ENCODE measurements around the gene ITGB2. TPM values are rescaled to one million over a fixed set of nuclear protein-coding genes. Genes with fewer than 3 reads are reported as not detected.

ITGB2 gene
- total RNA-seq, 1 experiment from 2014 or later, result 1.5 TPM

DNA sequence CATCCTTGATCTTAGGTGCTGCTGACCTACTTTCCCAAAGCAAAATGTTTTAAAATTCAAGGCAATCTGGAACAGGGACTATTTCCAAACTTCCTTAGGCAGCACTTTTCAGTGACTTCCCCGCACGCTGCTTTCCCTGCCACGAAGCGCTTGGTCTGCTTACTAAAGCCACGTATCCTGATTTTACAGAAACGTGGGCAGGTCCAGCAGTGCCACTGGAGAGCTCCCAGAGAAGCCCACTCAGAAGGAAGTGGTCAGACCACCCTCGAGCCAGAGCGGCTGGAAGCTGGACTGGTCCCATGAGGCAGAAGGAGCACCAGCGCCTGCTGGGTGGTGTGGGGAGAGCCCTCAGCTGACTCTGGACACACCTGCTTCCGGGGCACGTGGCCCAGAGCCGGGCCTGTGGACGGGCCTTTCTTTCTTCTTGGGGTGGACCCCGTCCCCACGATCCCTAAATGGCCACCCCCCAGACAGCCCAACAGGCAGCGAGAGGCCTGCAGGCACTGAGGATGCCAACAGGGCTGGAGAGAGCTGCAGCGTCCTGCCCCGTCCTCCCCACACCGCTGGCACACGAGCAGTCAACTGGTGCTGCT, 70.4 kb downstream of the ITGB2 start (continued):
- TF ChIP-seq, protein P1, sequence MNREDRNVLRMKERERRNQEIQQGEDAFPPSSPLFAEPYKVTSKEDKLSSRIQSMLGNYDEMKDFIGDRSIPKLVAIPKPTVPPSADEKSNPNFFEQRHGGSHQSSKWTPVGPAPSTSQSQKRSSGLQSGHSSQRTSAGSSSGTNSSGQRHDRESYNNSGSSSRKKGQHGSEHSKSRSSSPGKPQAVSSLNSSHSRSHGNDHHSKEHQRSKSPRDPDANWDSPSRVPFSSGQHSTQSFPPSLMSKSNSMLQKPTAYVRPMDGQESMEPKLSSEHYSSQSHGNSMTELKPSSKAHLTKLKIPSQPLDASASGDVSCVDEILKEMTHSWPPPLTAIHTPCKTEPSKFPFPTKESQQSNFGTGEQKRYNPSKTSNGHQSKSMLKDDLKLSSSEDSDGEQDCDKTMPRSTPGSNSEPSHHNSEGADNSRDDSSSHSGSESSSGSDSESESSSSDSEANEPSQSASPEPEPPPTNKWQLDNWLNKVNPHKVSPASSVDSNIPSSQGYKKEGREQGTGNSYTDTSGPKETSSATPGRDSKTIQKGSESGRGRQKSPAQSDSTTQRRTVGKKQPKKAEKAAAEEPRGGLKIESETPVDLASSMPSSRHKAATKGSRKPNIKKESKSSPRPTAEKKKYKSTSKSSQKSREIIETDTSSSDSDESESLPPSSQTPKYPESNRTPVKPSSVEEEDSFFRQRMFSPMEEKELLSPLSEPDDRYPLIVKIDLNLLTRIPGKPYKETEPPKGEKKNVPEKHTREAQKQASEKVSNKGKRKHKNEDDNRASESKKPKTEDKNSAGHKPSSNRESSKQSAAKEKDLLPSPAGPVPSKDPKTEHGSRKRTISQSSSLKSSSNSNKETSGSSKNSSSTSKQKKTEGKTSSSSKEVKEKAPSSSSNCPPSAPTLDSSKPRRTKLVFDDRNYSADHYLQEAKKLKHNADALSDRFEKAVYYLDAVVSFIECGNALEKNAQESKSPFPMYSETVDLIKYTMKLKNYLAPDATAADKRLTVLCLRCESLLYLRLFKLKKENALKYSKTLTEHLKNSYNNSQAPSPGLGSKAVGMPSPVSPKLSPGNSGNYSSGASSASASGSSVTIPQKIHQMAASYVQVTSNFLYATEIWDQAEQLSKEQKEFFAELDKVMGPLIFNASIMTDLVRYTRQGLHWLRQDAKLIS (CRISPR knock-in tag; IDR thresholded peaks at IDR 0.05; ENCODE audit: borderline replicate concordance), result no peak
- no peak for TF ChIP-seq NR1H2 (CRISPR knock-in tag; IDR thresholded peaks at IDR 0.05)
- TF ChIP-seq ATF1 (CRISPR knock-in tag; IDR thresholded peaks at IDR 0.05), result no peak
- TF ChIP-seq GABPB1 (CRISPR knock-in tag; IDR thresholded peaks at IDR 0.05), result no peak
- TF ChIP-seq ZNF263 (CRISPR knock-in tag; IDR thresholded peaks at IDR 0.05; ENCODE audit: low read depth), result no peak
- no peak for TF ChIP-seq ELF4 (CRISPR knock-in tag; IDR thresholded peaks at IDR 0.05; ENCODE audit: low read depth)

DNA sequence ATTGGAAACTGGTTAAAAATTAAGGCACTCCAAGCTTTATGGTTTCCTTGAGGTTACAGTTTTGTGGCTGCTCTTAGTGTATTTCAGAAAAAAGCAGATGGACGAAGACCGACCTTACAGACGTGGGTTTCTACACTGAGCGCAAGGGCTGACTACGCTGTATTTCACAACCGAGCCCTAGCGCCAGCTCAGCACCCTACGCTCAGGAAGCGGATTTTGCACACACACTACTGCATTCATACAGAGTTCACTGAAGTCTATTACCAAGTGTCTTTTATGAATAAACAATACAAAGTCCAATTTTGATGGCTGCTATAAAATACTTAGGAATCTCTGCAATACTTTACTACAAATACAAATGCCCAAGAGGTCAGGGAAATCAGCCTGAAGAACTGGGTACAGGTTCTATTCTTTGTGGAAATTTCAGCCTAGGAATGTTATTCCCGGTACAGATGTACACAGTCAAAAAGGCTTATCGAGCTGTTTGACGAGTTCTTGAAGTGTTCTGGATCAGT, 71.0 kb downstream of the ITGB2 start:
- DNase-seq (ENCODE audit: low spot score) (no peak), ATAC-seq (no peak)
- no peak for TF ChIP-seq OVOL2 (CRISPR knock-in tag; IDR thresholded peaks at IDR 0.05; ENCODE audit: borderline replicate concordance)
- ChIA-PET POLR2A (no interaction called here), CTCF (no interaction called here)
- Mint-ChIP-seq H3K27ac (no peak overlapping the region), H3K27me3 (ENCODE audit: low read depth) (no peaks in the 10 kb centered on the region), H3K9me3 (no peaks in the 10 kb centered on the region), H3K36me3 (peaks cover 41% of the 10 kb centered on the region), H3K4me3 (no peak overlapping the region), H3K4me1 (peaks cover 8% of the 10 kb centered on the region)

DNA sequence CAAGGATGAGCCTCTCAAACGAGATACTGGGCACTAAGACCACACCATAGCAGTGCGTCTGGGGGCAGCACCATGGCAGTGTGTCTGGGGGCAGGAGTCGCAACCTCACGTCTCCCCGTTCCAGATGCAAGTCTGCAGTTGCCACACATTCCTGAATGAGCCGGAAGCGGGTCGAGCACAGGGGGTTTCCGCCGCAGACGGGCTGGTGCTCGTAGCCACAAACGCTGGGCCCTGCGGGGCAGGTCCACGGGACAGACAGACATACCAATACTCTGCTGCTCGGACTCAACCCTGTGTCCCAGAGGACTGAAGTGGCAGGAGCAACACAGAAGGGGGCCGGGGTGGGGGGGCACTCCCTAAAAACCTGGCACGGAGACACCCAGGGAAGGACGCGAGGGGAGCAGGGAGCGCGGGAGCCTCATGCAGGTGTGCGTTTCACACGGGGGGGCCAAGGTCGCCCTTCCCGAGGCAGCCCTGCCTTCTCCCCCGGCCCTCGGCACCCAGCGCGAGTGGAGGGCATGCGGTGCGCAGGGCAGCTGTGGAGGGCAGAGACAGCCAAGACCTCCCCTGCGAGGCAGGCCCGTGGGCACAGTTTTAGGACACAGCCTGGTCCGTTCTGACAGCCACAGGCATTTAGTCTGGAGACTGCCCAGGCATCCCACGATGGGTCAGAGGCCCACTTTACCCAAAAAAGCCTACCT, 71.7 kb downstream of the ITGB2 start:
- no peaks in the 10 kb centered on the region for H3K9me3 Mint-ChIP-seq
- CTCF ChIA-PET, result no interaction called here
- no peak for ATAC-seq
- POLR2A ChIA-PET, result no interaction called here
- TF ChIP-seq TEAD1 (CRISPR knock-in tag; IDR thresholded peaks at IDR 0.05) (no peak), SMAD4 (CRISPR knock-in tag; IDR thresholded peaks at IDR 0.05) (no peak)
- H3K27me3 Mint-ChIP-seq (ENCODE audit: low read depth), result no peaks in the 10 kb centered on the region
- peaks cover 34% of the 10 kb centered on the region for H3K36me3 Mint-ChIP-seq
- H3K4me3 Mint-ChIP-seq, result no peak overlapping the region
- no peak overlapping the region for H3K27ac Mint-ChIP-seq
- DNase-seq (ENCODE audit: low spot score), result no peak
- H3K4me1 Mint-ChIP-seq, result peaks cover 13% of the 10 kb centered on the region

DNA sequence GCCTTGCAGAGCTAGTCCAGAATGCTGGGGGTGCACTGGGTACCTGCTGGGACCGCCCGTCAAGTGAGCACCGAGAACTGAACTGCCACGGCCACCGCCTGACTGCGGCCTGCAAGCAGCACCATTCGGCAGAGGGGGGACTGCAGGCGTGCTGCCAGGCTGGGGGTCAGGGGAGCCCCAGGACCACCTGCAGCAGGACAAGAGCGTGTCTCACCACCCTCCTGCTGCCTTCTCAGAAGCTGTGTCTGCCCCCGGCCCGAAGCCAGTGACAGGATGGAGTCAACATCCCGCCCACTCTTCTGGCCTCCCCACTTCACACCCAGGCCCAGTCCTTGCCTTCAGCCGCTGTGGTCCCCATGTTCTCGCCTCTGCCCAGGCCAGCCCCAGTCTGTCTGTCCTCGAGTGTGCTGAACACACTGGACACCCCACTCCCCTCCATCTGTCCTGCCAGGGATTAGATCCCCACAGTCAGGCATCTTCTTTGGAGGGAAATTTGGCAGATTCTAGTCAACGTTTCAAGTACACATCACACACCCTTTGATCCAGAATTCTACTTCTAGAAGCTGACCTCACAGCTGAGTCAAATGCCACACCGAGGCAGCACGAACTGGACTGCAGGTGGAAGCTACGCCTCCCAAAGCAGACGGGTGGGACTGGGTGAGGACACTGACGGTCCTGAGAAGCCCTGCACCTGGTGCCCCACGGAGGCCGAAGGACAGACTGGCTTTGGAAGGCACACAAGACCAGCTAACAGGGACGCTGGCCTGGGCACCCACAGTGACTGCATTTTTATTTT, 73.2 kb downstream of the ITGB2 start:
- Mint-ChIP-seq H3K9me3 (no peaks in the 10 kb centered on the region), H3K4me3 (no peak overlapping the region), H3K27ac (no peak overlapping the region), H3K27me3 (ENCODE audit: low read depth) (no peaks in the 10 kb centered on the region), H3K4me1 (peaks cover 13% of the 10 kb centered on the region), H3K36me3 (peaks cover 32% of the 10 kb centered on the region)
- CTCF ChIA-PET, result no interaction called here
- DNase-seq (ENCODE audit: low spot score) (no peak), ATAC-seq (no peak)
- POLR2A ChIA-PET, result no interaction called here
- TF ChIP-seq, protein P2, sequence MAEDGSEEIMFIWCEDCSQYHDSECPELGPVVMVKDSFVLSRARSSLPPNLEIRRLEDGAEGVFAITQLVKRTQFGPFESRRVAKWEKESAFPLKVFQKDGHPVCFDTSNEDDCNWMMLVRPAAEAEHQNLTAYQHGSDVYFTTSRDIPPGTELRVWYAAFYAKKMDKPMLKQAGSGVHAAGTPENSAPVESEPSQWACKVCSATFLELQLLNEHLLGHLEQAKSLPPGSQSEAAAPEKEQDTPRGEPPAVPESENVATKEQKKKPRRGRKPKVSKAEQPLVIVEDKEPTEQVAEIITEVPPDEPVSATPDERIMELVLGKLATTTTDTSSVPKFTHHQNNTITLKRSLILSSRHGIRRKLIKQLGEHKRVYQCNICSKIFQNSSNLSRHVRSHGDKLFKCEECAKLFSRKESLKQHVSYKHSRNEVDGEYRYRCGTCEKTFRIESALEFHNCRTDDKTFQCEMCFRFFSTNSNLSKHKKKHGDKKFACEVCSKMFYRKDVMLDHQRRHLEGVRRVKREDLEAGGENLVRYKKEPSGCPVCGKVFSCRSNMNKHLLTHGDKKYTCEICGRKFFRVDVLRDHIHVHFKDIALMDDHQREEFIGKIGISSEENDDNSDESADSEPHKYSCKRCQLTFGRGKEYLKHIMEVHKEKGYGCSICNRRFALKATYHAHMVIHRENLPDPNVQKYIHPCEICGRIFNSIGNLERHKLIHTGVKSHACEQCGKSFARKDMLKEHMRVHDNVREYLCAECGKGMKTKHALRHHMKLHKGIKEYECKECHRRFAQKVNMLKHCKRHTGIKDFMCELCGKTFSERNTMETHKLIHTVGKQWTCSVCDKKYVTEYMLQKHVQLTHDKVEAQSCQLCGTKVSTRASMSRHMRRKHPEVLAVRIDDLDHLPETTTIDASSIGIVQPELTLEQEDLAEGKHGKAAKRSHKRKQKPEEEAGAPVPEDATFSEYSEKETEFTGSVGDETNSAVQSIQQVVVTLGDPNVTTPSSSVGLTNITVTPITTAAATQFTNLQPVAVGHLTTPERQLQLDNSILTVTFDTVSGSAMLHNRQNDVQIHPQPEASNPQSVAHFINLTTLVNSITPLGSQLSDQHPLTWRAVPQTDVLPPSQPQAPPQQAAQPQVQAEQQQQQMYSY (CRISPR knock-in tag; IDR thresholded peaks at IDR 0.05), result no peak
- TF ChIP-seq, protein P3, sequence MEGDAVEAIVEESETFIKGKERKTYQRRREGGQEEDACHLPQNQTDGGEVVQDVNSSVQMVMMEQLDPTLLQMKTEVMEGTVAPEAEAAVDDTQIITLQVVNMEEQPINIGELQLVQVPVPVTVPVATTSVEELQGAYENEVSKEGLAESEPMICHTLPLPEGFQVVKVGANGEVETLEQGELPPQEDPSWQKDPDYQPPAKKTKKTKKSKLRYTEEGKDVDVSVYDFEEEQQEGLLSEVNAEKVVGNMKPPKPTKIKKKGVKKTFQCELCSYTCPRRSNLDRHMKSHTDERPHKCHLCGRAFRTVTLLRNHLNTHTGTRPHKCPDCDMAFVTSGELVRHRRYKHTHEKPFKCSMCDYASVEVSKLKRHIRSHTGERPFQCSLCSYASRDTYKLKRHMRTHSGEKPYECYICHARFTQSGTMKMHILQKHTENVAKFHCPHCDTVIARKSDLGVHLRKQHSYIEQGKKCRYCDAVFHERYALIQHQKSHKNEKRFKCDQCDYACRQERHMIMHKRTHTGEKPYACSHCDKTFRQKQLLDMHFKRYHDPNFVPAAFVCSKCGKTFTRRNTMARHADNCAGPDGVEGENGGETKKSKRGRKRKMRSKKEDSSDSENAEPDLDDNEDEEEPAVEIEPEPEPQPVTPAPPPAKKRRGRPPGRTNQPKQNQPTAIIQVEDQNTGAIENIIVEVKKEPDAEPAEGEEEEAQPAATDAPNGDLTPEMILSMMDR (IDR thresholded peaks at IDR 0.05), result no peak
- TF ChIP-seq, protein P4, sequence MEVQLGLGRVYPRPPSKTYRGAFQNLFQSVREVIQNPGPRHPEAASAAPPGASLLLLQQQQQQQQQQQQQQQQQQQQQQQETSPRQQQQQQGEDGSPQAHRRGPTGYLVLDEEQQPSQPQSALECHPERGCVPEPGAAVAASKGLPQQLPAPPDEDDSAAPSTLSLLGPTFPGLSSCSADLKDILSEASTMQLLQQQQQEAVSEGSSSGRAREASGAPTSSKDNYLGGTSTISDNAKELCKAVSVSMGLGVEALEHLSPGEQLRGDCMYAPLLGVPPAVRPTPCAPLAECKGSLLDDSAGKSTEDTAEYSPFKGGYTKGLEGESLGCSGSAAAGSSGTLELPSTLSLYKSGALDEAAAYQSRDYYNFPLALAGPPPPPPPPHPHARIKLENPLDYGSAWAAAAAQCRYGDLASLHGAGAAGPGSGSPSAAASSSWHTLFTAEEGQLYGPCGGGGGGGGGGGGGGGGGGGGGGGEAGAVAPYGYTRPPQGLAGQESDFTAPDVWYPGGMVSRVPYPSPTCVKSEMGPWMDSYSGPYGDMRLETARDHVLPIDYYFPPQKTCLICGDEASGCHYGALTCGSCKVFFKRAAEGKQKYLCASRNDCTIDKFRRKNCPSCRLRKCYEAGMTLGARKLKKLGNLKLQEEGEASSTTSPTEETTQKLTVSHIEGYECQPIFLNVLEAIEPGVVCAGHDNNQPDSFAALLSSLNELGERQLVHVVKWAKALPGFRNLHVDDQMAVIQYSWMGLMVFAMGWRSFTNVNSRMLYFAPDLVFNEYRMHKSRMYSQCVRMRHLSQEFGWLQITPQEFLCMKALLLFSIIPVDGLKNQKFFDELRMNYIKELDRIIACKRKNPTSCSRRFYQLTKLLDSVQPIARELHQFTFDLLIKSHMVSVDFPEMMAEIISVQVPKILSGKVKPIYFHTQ (CRISPR knock-in tag; IDR thresholded peaks at IDR 0.05), result no peak
- TF ChIP-seq JUN (CRISPR knock-in tag; IDR thresholded peaks at IDR 0.05), result no peak
- no peak for TF ChIP-seq GTF2I (CRISPR knock-in tag; conservative IDR thresholded peaks at IDR 0.05)
- TF ChIP-seq GABPB1 (CRISPR knock-in tag; IDR thresholded peaks at IDR 0.05), result no peak
- TF ChIP-seq NFATC4 (CRISPR knock-in tag; IDR thresholded peaks at IDR 0.05), result no peak
- TF ChIP-seq EMX1 (CRISPR knock-in tag; IDR thresholded peaks at IDR 0.05), result no peak
